Cardiac muscle cell (in vitro differentiated cells and primary cell): ENCODE data around the gene AGAP9. TPM values are rescaled to one million over a fixed set of nuclear protein-coding genes. Genes with fewer than 3 reads are reported as not detected.
A peak's percentile ranks its signal among the peaks of the same experiment; 100 is the strongest.
"Not testable (repeated sequence)": the region's sequence is repeated elsewhere in the genome, so short reads cannot be mapped to it uniquely, and the experiment has no call there.

Experiments
- DNase-seq, 2 donors: peaks; one replicate each; pipeline versions ENCODE4 v3.0.0 to v3.0.0-alpha.2; 2010 to 2017; ENCODE audit warnings: low read depth in 1 of 2, low spot score in 1 of 2
- H3K27ac ChIP-seq: fragments of 200-600 bp; sonication (generic); 2 replicates; pipeline ENCODE4 v1.5.1; 2016
- H3K27me3 ChIP-seq: fragments of 200-600 bp; sonication (generic); 2 replicates; pipeline ENCODE4 v1.6.0; 2016; ENCODE audit warnings: control low read depth
- H3K36me3 ChIP-seq: fragments of 200-600 bp; sonication (generic); 2 replicates; pipeline ENCODE4 v1.5.1; 2016; ENCODE audit warnings: control low read depth
- H3K4me1 ChIP-seq: fragments of 200-600 bp; sonication (generic); 2 replicates; pipeline ENCODE4 v1.8.1; 2017; ENCODE audit warnings: low read depth, mild to moderate bottlenecking, mixed run types
- H3K4me3 ChIP-seq: fragments of 200-600 bp; sonication (generic); 2 replicates; pipeline ENCODE4 v1.5.1; 2016; ENCODE audit warnings: mild to moderate bottlenecking
- H3K9me3 ChIP-seq: fragments of 200-600 bp; sonication (generic); 2 replicates; pipeline ENCODE4 v1.5.1; 2017; ENCODE audit warnings: low read depth, mild to moderate bottlenecking, control low read depth
- polyA plus RNA-seq: library from polyadenylated mRNA; unstranded; fragments of >200 nt; fragmentation: Nextera tagmentation; extraction: Ambion mirVana; gene quantifications from 2 replicates; pipeline ENCODE4 v1.2.1, GENCODE V29; 2016
- total RNA-seq: library from RNA; depleted of rRNA; stranded (reverse); fragments of >200 nt; gene quantifications from 2 replicates; pipeline ENCODE4 v1.2.3, GENCODE V29; 2016

Gene AGAP9
- total and polyA plus RNA-seq, 2 experiments from 2014 or later = 5.3 to 14.9 TPM

DNA sequence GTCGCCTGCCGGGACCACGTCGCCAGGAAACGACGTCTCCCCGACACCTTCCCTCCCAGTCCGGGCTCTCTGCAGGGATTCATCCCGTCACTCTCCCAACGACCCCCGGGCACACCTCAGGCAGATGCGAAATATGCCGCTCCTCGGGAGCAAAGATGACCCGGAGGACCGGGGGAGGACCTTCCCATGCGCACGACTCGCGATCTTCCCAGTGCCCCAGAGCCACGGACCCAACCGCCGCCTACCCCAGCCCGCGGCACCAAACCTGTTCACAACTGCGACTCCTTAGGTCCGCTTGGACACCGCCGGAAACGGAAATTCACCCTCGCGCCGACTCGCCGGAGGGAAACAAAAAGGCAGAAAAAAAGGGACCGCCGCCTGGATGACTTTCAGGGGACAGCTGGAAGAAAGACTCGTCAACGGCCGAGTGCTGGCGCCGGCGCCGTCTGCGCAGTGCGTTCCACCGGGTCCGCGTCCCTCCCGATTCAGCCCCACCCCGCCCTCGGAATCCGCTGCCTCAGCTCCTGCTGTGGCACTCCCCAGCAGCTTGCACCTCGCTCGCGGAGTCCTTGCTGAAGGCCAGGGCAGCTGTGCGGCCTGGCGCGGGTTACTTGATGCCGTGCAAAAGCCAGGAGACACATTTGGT lies 29.9 kb upstream of the AGAP9 start:
- not testable (repeated sequence) for H3K36me3 ChIP-seq, H3K4me1 ChIP-seq, H3K9me3 ChIP-seq, H3K27me3 ChIP-seq
- Histone ChIP-seq H3K27ac (peak overlapping the region; percentile 78), H3K4me3 (peak overlapping the region; percentile 54)
- DNase-seq = peak; percentile 86 to 87

- H3K27me3 ChIP-seq, H3K4me1 ChIP-seq, H3K36me3 ChIP-seq, H3K9me3 ChIP-seq: not testable (repeated sequence)
- Histone ChIP-seq H3K4me3 (peak overlapping the region; percentile 54), H3K27ac (peak overlapping the region; percentile 78)
- DNase-seq = peak; percentile 5 to 66
These were observed 29.3 kb upstream of the AGAP9 start for GRCh38 chr10:47552719-47553118.

- H3K27me3 ChIP-seq, H3K4me1 ChIP-seq, H3K27ac ChIP-seq, H3K4me3 ChIP-seq, H3K36me3 ChIP-seq, DNase-seq, H3K9me3 ChIP-seq: not testable (repeated sequence)
These were observed 23.8 kb upstream of the AGAP9 start for GRCh38 chr10:47547286-47547685.

- not testable (repeated sequence) for H3K27ac ChIP-seq, H3K4me3 ChIP-seq, DNase-seq, H3K9me3 ChIP-seq, H3K4me1 ChIP-seq, H3K27me3 ChIP-seq, H3K36me3 ChIP-seq
These were observed 13.0 kb upstream of the AGAP9 start for GRCh38 chr10:47536430-47536829.

DNA sequence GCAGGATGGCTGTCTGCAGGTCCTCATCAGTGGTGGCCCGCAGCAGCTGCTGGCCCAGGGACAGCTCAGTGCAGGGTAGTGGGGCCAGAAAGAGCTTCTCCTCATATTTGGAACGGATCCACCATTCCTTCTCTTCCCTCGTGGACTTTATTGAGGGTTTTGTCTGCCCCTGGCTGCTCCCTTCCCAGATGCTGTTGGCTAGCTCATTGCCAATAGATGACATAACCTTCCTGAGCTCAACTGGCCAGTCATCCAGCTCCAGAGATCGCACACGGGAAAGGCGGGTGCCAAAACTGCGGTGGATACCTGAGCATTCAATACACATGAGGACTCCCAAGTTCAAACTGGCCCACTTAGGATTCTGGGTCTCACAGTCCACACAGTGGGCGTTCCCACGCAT lies 21.1 kb downstream of the AGAP9 start:
- H3K9me3 ChIP-seq, DNase-seq, H3K4me3 ChIP-seq, H3K36me3 ChIP-seq, H3K27ac ChIP-seq, H3K4me1 ChIP-seq, H3K27me3 ChIP-seq: not testable (repeated sequence)

GRCh38 chr10:47494226-47494625 lies 29.2 kb downstream of the AGAP9 start:
- H3K9me3 ChIP-seq, H3K27me3 ChIP-seq, H3K27ac ChIP-seq, H3K36me3 ChIP-seq, H3K4me3 ChIP-seq, DNase-seq, H3K4me1 ChIP-seq: not testable (repeated sequence)

DNA sequence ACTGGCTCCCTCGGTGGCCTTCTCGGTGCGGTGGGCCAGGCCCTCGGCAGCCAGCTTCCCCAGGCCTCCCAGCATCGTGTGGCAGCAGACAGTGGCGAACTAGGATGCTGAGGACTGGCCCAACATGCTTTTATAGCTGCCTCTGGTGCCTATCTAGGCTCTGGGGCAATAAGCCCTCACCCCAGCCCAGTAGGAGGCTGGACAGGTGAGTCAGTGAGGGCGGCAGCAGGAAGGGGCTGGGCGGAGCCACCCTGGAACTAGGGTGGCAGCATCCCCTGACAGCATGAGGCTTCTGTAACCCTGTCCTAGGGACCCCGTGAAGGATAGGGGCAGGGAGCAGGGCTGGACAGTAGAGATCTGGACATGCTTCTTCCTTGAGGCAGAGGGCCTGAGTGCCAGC lies 31.8 kb downstream of the AGAP9 start, which contains the start of gene FAM25G:
Gene FAM25G (minus strand): TSS at position 101 of the 400 bp plus-strand sequence. CDS start 26 bp downstream, at position 75.
- not testable (repeated sequence) for H3K36me3 ChIP-seq, DNase-seq, H3K9me3 ChIP-seq, H3K4me1 ChIP-seq, H3K27me3 ChIP-seq, H3K27ac ChIP-seq, H3K4me3 ChIP-seq

DNA sequence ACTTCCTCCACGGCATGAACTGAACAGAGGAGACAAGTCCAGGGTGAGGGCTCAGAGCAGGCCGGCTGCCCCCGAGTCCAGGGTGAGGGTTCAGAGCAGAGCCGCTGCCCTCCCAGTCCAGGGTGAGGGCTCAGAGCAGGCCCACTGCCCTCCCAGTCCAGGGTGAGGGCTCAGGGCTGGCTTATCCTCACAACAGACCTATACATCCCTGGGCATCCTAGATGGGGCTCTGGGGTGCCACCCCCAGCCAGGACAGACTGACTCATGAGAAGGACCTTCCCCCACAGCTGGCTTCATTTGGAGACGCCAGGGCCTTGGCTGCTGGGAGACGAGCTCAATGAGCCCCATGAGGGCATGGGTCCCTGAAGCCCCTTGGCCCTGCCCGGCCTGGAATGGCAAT lies 33.8 kb downstream of the AGAP9 start:
- H3K9me3 ChIP-seq, H3K27me3 ChIP-seq, H3K4me3 ChIP-seq, H3K27ac ChIP-seq, H3K4me1 ChIP-seq, DNase-seq, H3K36me3 ChIP-seq: not testable (repeated sequence)

DNA sequence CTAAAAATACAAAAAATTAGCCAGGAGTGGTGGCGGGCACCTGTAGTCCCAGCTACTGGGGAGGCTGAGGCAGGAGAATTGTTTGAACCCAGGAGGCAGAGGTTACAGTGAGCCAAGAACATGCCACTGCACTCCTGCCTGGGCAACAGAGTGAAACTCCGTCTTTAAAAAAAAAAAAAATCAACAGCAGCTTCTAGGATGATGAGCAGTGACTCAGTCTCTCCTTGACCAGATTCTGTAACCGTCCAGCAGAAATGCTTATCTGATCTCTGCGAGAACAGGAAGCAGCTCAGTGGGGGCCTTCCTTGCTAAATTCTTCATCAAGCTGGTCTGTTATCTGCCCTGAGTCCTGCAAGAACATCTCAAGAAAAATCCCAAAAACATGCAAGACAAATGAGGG lies 37.5 kb downstream of the AGAP9 start:
- H3K4me3 ChIP-seq, H3K36me3 ChIP-seq, H3K27me3 ChIP-seq, H3K27ac ChIP-seq, H3K4me1 ChIP-seq, H3K9me3 ChIP-seq: not testable (repeated sequence)
- peak in 1 of 2 donors; percentile 61 for DNase-seq

GRCh38 chr10:47484786-47485185 lies 38.7 kb downstream of the AGAP9 start:
- H3K9me3 ChIP-seq, H3K27me3 ChIP-seq, DNase-seq, H3K27ac ChIP-seq, H3K36me3 ChIP-seq, H3K4me1 ChIP-seq, H3K4me3 ChIP-seq: not testable (repeated sequence)

DNA sequence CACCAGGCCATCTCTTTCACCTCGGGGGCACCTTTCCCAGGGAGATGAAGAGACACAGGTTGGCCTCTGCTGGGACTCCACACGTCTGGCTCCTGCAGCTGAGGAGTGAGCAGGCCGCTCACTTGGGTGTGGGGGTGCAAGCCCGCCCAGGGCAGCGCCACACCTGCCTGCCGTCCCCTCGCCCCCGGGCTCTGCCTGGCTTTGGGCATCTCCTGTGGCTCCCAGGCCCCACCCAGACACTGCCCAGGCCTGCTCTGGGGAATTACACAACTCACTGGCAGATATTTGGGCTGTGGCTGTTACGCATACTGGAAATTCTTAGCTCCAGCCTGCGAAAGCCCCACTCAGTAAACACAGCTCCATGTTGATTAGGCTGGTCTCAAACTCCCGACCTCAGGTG lies 39.5 kb downstream of the AGAP9 start, which contains the start of gene ANXA8:
Gene ANXA8 (minus strand): TSS at position 193 of the 400 bp plus-strand sequence. CDS start 182 bp downstream, at position 11.
- H3K27me3 ChIP-seq, DNase-seq, H3K36me3 ChIP-seq, H3K4me3 ChIP-seq, H3K4me1 ChIP-seq, H3K9me3 ChIP-seq, H3K27ac ChIP-seq: not testable (repeated sequence)

GRCh38 chr10:47482367-47482766 lies 41.1 kb downstream of the AGAP9 start:
- DNase-seq, H3K9me3 ChIP-seq, H3K4me3 ChIP-seq, H3K27ac ChIP-seq, H3K27me3 ChIP-seq, H3K4me1 ChIP-seq, H3K36me3 ChIP-seq: not testable (repeated sequence)

DNA sequence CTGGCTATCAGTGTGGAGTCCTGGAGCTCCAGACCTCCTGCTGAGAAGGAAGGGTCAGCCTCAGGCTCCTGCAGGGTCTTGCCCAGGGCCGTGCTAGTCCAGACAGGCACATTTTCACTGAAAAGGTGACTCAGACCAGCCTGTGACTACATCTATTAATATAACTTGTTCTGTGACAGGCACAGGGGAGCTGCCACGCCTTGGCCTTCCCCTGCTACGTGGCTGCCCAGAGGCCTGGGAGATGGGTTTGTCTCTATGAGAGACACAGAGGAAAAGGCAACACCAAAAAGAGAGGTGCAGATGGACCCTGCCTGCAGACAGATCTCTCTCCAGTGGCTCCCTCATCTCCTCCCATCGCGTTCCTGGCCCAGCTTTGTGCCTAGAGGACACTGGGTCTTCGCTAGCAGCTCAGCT lies 41.7 kb downstream of the AGAP9 start:
- DNase-seq, H3K4me3 ChIP-seq, H3K36me3 ChIP-seq, H3K27me3 ChIP-seq, H3K27ac ChIP-seq, H3K4me1 ChIP-seq, H3K9me3 ChIP-seq: not testable (repeated sequence)

GRCh38 chr10:47481182-47481766 lies 42.2 kb downstream of the AGAP9 start:
- not testable (repeated sequence) for H3K36me3 ChIP-seq, H3K27ac ChIP-seq
- peak in 1 of 2 donors; percentile 51 for DNase-seq

More at GRCh38 chr10:47481182-47481766, 42.2 kb downstream of the AGAP9 start:
- not testable (repeated sequence) for H3K4me1 ChIP-seq, H3K27me3 ChIP-seq, H3K9me3 ChIP-seq, H3K4me3 ChIP-seq
